ENCODE measurements around the gene NCKAP5L. TPM values are rescaled to one million over a fixed set of nuclear protein-coding genes. Genes with fewer than 3 reads are reported as not detected.
"Not testable (repeated sequence)": the region's sequence is repeated elsewhere in the genome, so short reads cannot be mapped to it uniquely, and the experiment has no call there.

Gene NCKAP5L
- 10 to 100 TPM; 15.1 to 51.6 (median 22.3) TPM for total RNA-seq

GRCh38 chr12:49828133-49829091, at the start of gene NCKAP5L:
TSS of gene NCKAP5L (minus strand) at chr12:49828413. CDS start at chr12:49804044, 24,369 bp downstream.
- WGBS, 10 experiments, result 0 to 11% (median 2%) methylated on average over 1 to 6 of the region's 61 CpGs; no CpG with 5 or more reads in 4 of the 10 experiments
- Histone ChIP-seq H3K4me1 (replicated peaks in 1 of 2) (peaks cover 35 to 50% of the 10 kb centered on the region in 2 donors), H3K27ac (peak within 1 kb of the TSS; percentile 83), H3K4me3 (peak within 1 kb of the TSS; percentile 60 to 90 (median 67))
- in situ Hi-C loops (cut with MboI; ENCODE audit: low pct_unique_long_range_greater_than_20kb in 2 of 9, low sequenced_read_pairs in 9 of 9, unreplicated experiment in 9 of 9), result no loop called here
- ATAC-seq (replicated peaks in 6 of 8), result peak; percentile 62 to 84 (median 82)

GRCh38 chr12:49877066-49877465, 48.9 kb upstream of the NCKAP5L start:
- ATAC-seq (replicated peaks in 6 of 8), result no peak
- peaks cover 5 to 6% of the 10 kb centered on the region in 2 donors for H3K4me1 ChIP-seq (replicated peaks in 1 of 2)
- no peak overlapping the region for H3K4me3 ChIP-seq
- WGBS, 10 experiments, result 0% methylated on average over 1 of the region's 5 CpGs; no CpG with 5 or more reads in 9 of the 10 experiments
- in situ Hi-C loops (cut with MboI; ENCODE audit: low pct_unique_long_range_greater_than_20kb in 2 of 9, low sequenced_read_pairs in 9 of 9, unreplicated experiment in 9 of 9), result no loop called here
- H3K27ac ChIP-seq, result no peak overlapping the region

DNA sequence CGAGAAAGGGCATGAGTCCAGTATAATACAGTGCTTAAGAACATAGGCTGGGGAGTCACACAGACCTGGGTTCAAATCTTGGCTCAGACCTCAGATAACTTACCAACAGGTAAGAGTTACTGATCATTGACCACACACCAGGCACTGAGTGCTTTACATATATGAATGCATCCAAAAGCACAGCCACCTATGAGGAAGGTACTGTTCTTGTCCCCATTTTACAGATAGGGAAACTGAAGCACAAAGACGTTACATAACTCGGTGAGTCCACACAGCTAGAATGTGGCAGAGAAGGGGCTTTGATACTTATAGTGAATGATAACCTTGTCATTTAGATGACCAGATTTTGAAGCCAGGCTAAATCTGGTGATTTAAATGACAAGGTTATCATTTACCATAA, 47.9 kb upstream of the NCKAP5L start:
- Histone ChIP-seq H3K4me1 (replicated peaks in 1 of 2) (peaks cover 2 to 3% of the 10 kb centered on the region in 2 donors), H3K4me3 (no peak overlapping the region), H3K27ac (no peak overlapping the region)
- in situ Hi-C loops (cut with MboI; ENCODE audit: low pct_unique_long_range_greater_than_20kb in 2 of 9, low sequenced_read_pairs in 9 of 9, unreplicated experiment in 9 of 9), result no loop called here
- 20 to 100% (median 75%) methylated on average over 1 to 3 of the region's 3 CpGs; no CpG with 5 or more reads in 2 of the 10 experiments for WGBS, 10 experiments
- ATAC-seq (replicated peaks in 6 of 8), result no peak

DNA sequence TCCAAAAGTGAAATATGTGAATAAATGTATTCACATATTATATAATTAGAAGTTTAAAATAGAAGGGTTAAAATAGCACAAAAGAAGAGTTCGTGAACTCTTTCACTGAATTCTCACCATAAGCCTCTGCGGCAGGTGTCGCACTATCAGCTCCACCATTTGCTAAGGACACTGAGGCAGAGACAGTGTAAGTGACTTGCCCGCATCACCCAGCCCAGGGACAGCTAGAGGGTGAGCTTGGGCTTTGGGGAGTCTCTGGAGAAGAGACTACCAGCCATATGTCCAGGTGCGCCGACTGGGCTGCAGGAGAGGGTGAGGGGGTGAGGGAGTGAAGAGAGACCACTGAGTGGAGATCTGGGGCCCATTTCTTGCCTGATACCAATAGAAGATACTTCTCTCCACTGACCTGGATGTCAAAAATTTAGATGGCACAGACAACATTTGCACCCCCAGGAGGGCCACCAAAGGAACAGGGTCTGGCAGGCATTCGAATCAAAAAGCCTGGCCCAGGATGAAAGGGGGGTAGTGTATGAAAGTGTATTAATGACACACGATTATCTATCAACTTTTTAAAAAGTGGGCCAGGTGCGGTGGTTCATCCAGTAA, 47.0 kb upstream of the NCKAP5L start:
- Histone ChIP-seq H3K4me1 (replicated peaks in 1 of 2) (peaks cover 0 to 3% of the 10 kb centered on the region in 2 donors), H3K4me3 (no peak overlapping the region), H3K27ac (no peak overlapping the region)
- 56 to 93% (median 84%) methylated on average over 1 to 8 of the region's 9 CpGs for WGBS, 10 experiments
- in situ Hi-C loops (cut with MboI; ENCODE audit: low pct_unique_long_range_greater_than_20kb in 2 of 9, low sequenced_read_pairs in 9 of 9, unreplicated experiment in 9 of 9), result no loop called here
- ATAC-seq (replicated peaks in 6 of 8), result no peak

GRCh38 chr12:49874142-49874897, 46.1 kb upstream of the NCKAP5L start:
- WGBS, 10 experiments, result 0 to 83% (median 37%) methylated on average over 1 to 5 of the region's 12 CpGs; no CpG with 5 or more reads in 1 of the 10 experiments
- peak; percentile 68 to 94 (median 80) for ATAC-seq (replicated peaks in 6 of 8)
- in situ Hi-C loops (cut with MboI; ENCODE audit: low pct_unique_long_range_greater_than_20kb in 2 of 9, low sequenced_read_pairs in 9 of 9, unreplicated experiment in 9 of 9), result loop anchor here in 1 of 9 experiments (25.0 kb wide), 1 partner anchor 188 kb away; the partner anchor contains the start of gene ASIC1
- Histone ChIP-seq H3K27ac (no peak overlapping the region), H3K4me3 (no peak overlapping the region), H3K4me1 (replicated peaks in 1 of 2) (peaks cover 1 to 3% of the 10 kb centered on the region in 2 donors)

- Histone ChIP-seq H3K4me3 (no peak overlapping the region), H3K4me1 (replicated peaks in 1 of 2) (peaks cover 3 to 4% of the 10 kb centered on the region in 2 donors), H3K27ac (no peak overlapping the region)
- in situ Hi-C loops (cut with MboI; ENCODE audit: low pct_unique_long_range_greater_than_20kb in 2 of 9, low sequenced_read_pairs in 9 of 9, unreplicated experiment in 9 of 9), result loop anchor here in 1 of 9 experiments (25.0 kb wide), 1 partner anchor 189 kb away; the partner anchor contains the start of gene ASIC1
- WGBS, 10 experiments, result 34 to 100% (median 83%) methylated on average over 1 to 3 of the region's 3 CpGs; no CpG with 5 or more reads in 5 of the 10 experiments
- ATAC-seq (replicated peaks in 6 of 8), result no peak
These were observed 45.2 kb upstream of the NCKAP5L start for GRCh38 chr12:49873361-49873934.

DNA sequence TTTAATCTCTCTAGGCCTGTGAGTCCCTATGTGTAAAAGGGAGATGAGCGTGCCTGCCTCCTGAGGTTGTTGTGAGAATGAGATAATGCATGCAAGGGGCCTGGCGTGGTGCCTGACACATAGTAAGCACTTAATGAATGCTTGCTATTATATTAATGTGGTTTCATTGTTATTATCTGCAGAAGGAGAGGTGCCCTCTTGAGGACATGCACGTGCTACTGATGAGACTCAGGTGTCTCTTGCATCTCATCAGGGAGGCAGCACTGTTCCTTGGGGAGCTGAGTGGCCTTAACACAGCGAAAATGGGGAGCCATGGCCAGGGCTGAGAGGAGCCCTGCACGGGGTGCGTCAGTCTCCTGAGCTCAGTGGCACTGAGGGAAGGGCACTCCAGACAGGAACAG, 44.6 kb upstream of the NCKAP5L start:
- ATAC-seq (replicated peaks in 6 of 8), result no peak
- in situ Hi-C loops (cut with MboI; ENCODE audit: low pct_unique_long_range_greater_than_20kb in 2 of 9, low sequenced_read_pairs in 9 of 9, unreplicated experiment in 9 of 9), result loop anchor here in 1 of 9 experiments (25.0 kb wide), 1 partner anchor 190 kb away; the partner anchor contains the start of gene ASIC1
- Histone ChIP-seq H3K27ac (no peak overlapping the region), H3K4me3 (no peak overlapping the region), H3K4me1 (replicated peaks in 1 of 2) (peaks cover 3 to 4% of the 10 kb centered on the region in 2 donors)
- 70 to 94% (median 84%) methylated on average over 1 to 3 of the region's 6 CpGs; no CpG with 5 or more reads in 6 of the 10 experiments for WGBS, 10 experiments

GRCh38 chr12:49872381-49872780, 44.2 kb upstream of the NCKAP5L start:
- in situ Hi-C loops (cut with MboI; ENCODE audit: low pct_unique_long_range_greater_than_20kb in 2 of 9, low sequenced_read_pairs in 9 of 9, unreplicated experiment in 9 of 9), result loop anchor here in 1 of 9 experiments (25.0 kb wide), 1 partner anchor 190 kb away; the partner anchor contains the start of gene ASIC1
- ATAC-seq (replicated peaks in 6 of 8), result no peak
- no peak overlapping the region for H3K27ac ChIP-seq
- H3K4me3 ChIP-seq, result no peak overlapping the region
- WGBS, 10 experiments, result 87 to 100% (median 100%) methylated on average over 1 to 3 of the region's 5 CpGs; no CpG with 5 or more reads in 4 of the 10 experiments
- H3K4me1 ChIP-seq (replicated peaks in 1 of 2), result peaks cover 3 to 4% of the 10 kb centered on the region in 2 donors

DNA sequence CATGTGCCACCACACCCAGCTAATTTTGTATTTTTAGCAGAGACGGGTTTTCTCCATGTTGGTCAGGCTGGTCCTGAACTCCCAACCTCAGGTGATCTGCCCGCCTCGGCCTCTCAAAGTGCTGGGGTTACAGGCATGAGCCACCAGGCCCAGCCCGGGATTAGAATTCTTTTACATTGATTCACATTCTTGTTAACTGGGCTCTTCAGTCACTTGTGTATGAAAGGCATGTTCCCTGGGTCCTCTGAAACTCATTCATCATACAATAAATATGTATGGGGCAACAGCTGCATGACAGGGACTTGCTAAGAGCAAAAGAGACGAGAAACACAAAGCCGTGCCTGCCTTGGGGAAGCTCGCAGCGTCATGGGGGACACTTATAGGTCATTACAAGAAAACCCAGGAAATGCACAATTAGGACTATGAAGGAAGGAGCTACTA, 43.6 kb upstream of the NCKAP5L start:
- H3K4me1 ChIP-seq (replicated peaks in 1 of 2); ATAC-seq (replicated peaks in 6 of 8); H3K4me3 ChIP-seq; H3K27ac ChIP-seq: not testable (repeated sequence)
- WGBS, 10 experiments, result 24 to 100% (median 80%) methylated on average over 1 to 6 of the region's 8 CpGs; no CpG with 5 or more reads in 3 of the 10 experiments
- in situ Hi-C loops (cut with MboI; ENCODE audit: low pct_unique_long_range_greater_than_20kb in 2 of 9, low sequenced_read_pairs in 9 of 9, unreplicated experiment in 9 of 9), result loop anchor here in 1 of 9 experiments (25.0 kb wide), 1 partner anchor 190 kb away; the partner anchor contains the start of gene ASIC1

GRCh38 chr12:49871263-49871561, 43.0 kb upstream of the NCKAP5L start:
- no peak for ATAC-seq (replicated peaks in 6 of 8)
- Histone ChIP-seq H3K4me3 (no peak overlapping the region), H3K27ac (no peak overlapping the region), H3K4me1 (replicated peaks in 1 of 2) (peaks cover 3 to 4% of the 10 kb centered on the region in 2 donors)
- in situ Hi-C loops (cut with MboI; ENCODE audit: low pct_unique_long_range_greater_than_20kb in 2 of 9, low sequenced_read_pairs in 9 of 9, unreplicated experiment in 9 of 9), result loop anchor here in 1 of 9 experiments (25.0 kb wide), 1 partner anchor 191 kb away; the partner anchor contains the start of gene ASIC1
- WGBS, 10 experiments, result 40 to 100% (median 89%) methylated on average over 1 to 3 of the region's 4 CpGs; no CpG with 5 or more reads in 5 of the 10 experiments

DNA sequence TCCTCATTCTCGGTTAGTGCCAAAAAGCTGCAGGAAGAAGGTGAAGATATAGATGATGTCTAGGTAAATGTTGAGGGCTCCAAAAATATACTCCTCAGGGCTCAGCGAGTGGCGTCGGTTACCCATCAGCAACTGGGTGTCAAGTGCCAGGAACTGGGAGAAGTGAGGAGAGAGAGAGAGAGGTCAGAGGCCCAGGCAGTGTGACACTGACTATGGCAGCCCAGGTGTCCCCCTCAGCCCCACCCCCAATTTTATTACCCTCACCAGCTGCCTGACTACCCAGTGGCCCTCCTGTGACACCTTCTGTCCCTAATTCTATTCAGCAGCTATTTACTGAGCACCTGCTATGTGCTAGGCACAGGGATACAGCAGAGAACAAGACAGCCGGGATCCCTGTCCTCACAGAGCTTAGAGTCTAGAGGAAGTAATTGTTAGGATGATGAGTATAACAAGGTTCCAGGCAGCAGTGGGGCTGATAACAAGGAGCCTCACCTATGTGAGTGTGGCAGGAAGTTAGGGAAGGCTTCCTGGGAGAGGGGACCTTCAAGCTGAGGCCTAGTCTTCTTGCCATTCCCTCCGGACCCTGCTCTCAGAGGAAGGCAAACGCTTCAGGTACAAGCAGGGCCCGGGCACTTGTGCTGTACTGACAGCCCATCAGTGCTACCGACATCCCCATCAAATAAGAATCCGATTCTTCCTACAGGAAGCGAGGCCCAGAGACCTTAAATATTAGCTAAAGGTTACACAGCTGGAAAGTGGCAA, 42.5 kb upstream of the NCKAP5L start:
- Histone ChIP-seq H3K27ac (no peak overlapping the region), H3K4me1 (replicated peaks in 1 of 2) (peaks cover 3 to 4% of the 10 kb centered on the region in 2 donors), H3K4me3 (no peak overlapping the region)
- in situ Hi-C loops (cut with MboI; ENCODE audit: low pct_unique_long_range_greater_than_20kb in 2 of 9, low sequenced_read_pairs in 9 of 9, unreplicated experiment in 9 of 9), result loop anchor here in 1 of 9 experiments (25.0 kb wide), 1 partner anchor 192 kb away; the partner anchor contains the start of gene ASIC1
- ATAC-seq (replicated peaks in 6 of 8), result no peak
- 40 to 100% (median 84%) methylated on average over 1 to 7 of the region's 11 CpGs; no CpG with 5 or more reads in 4 of the 10 experiments for WGBS, 10 experiments

Measured in motor neuron (in vitro differentiated cells).